HEK293T (cell line): ENCODE data around the gene CCR5AS.

Source experiments
- ELF4 ChIP-seq: fragments of 450-650 bp; IDR thresholded peaks from 2 replicates; pipeline ENCODE4 v1.6.1; 2017; ENCODE audit warnings: antibody characterized with exemption
- FOXA1 ChIP-seq: fragments of 450-650 bp; IDR thresholded peaks from 2 replicates; pipeline ENCODE4 v1.6.1; 2016; ENCODE audit warnings: mild to moderate bottlenecking
- HDGF ChIP-seq: fragments of 450-650 bp; IDR thresholded peaks from 2 replicates; pipeline ENCODE4 v1.6.1; 2017; ENCODE audit warnings: antibody characterized with exemption, borderline replicate concordance
- L3MBTL2 ChIP-seq: fragments of 450-650 bp; conservative IDR thresholded peaks from 2 replicates; pipeline ENCODE4 v1.6.1; 2016; ENCODE audit warnings: mild to moderate bottlenecking
- PKNOX1 ChIP-seq: fragments of 450-650 bp; IDR thresholded peaks from 2 replicates; pipeline ENCODE4 v1.6.1; 2016
- SP1 ChIP-seq: fragments of 450-650 bp; IDR thresholded peaks from 2 replicates; pipeline ENCODE4 v1.6.1; 2017
- TARDBP ChIP-seq: fragments of 450-650 bp; IDR thresholded peaks from 2 replicates; pipeline ENCODE4 v1.6.1; 2016

- TF ChIP-seq HDGF (no peak), ELF4 (no peak), FOXA1 (no peak), TARDBP (no peak), SP1 (no peak), PKNOX1 (no peak), L3MBTL2 (no peak)
Measured at GRCh38 chr3:46412786-46413298, 6.0 kb upstream of the CCR5AS start.
